Esophagus muscularis mucosa (tissue), 3 donors: ENCODE measurements around the gene PRRC2B.

Experiments used
- CTCF ChIP-seq, 3 experiments: fragments of 200-600 bp in 2 of 3; fragments of 450-650 bp in 1 of 3; sonication (generic) in 2 of 3; IDR thresholded peaks; one replicate each; pipeline ENCODE4 v1.5.1; 2017 to 2019; ENCODE audit warnings: antibody characterized with exemption in 3 of 3, mild to moderate bottlenecking in 2 of 3, moderate library complexity in 1 of 3
- POLR2A ChIP-seq: fragments of 450-650 bp; IDR thresholded peaks from one replicate; pipeline ENCODE4 v1.6.1; 2017; ENCODE audit warnings: antibody characterized with exemption, moderate library complexity, mild to moderate bottlenecking, low read depth
- POLR2AphosphoS5 ChIP-seq, 2 donors: sonication (generic); formaldehyde crosslinking; IDR thresholded peaks; one replicate each; pipeline ENCODE4 v1.6.1; 2017; ENCODE audit warnings: antibody characterized with exemption in 2 of 2

GRCh38 chr9:131469356-131469755 lies 75.5 kb downstream of the PRRC2B start:
- TF ChIP-seq POLR2AphosphoS5 (IDR thresholded peaks at IDR 0.05), result no peak
- TF ChIP-seq CTCF (IDR thresholded peaks at IDR 0.05), result no peak
- no peak for TF ChIP-seq POLR2A
